Renal cortical epithelial cell (primary cell): ENCODE results near the gene PDE11A. TPM values are rescaled to one million over a fixed set of nuclear protein-coding genes. Genes with fewer than 3 reads are reported as not detected.
"Not testable (repeated sequence)": the region's sequence is repeated elsewhere in the genome, so short reads cannot be mapped to it uniquely, and the experiment has no call there.

Experiments used
- DNase-seq: peaks from one replicate; pipeline ENCODE4 v3.0.0-alpha.2; 2011; ENCODE audit warnings: low read depth
- total RNA-seq: library from RNA; depleted of rRNA; stranded (reverse); fragments of >200 nt; gene quantifications from 2 replicates; pipeline ENCODE4 v1.2.3, GENCODE V29; 2014

PDE11A gene
- total RNA-seq, 1 donor from 2014 or later, result 5.8 TPM

DNA sequence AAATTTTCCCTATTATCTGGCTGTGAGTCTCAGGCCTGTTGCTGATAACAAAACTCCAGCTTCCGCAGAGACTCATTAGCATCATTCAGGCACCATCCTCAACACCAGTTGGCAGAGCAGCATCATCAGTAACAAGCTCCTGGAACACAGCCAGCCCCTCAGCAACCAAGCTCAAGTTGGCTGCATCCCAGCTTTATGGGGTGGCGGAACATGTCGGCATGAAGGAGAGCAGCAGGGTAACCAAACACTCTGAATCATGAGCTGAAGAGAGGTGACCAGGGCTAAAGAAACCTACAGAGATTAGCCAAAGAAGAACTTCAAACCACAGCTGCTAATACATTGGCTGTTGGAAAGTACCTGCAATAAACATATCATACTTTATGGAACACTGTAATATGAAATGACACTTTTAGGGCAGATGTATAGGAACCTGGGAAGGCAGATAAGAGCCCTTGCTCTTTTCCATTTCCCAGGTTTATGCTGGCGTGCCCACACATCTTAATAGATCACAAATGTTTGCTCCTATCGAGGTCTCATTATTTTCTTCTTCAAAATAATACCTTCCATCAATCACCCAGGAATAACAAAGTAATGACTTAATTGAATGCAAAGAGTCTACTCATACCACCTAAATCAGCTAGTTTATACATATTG lies 63.8 kb downstream of the PDE11A start:
- DNase-seq, result peak; percentile 83

DNA sequence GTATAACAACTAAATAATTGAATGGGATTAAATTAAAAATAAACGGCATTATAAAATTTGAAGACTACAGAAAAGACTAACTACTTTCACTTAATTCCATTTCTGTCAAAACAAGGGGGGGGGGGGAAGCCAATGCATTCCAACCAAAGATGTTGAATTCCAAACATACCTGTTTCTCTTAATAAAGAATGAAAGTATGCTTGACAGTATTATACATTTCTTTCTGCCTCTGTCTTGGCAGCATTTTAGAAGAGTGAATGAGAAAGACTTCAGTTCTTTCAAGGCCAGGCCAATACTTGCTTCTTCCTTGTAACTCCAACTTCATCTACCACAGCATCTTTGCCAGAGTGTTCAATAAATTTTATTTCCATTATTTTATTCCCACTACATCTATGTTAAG lies 65.9 kb downstream of the PDE11A start:
- peak; percentile 35 for DNase-seq

DNA sequence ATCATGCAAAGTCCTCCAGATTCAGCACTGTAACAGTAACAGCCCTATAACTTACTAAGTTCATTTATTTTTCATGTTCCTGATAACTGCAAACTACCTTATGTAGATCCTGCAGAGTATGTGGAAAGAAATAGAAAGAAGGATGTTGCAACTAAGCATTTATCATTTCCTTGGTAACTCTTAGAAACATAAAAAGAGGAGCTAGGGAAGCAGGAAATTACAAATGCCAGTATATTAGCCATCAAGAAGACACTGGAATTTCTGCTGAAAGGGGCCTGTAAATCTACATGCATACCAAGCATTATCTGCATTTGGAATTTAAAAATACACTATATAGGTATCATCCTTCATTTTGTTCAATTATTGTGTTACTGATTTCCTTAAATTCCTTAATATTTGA lies 66.8 kb downstream of the PDE11A start:
- DNase-seq, result peak; percentile 22

DNA sequence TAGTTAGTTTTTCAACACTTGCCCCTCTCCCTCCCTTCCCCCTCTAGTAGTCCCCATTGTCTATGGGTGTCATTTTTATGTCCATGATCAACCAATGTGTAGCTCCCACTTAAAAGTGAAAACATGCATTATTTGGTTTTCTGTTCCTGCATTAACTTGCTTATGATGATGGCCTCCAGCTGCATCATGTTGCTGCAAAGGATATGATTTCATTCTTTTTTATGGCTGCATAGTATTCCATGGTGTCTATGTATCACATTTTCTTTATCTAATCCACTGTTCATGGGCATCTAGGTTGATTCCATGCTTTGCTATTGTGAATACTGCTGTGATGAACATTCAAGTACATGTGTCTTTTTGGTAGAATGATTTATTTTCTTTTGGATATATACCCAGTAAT lies 70.5 kb downstream of the PDE11A start:
- DNase-seq, result no peak

DNA sequence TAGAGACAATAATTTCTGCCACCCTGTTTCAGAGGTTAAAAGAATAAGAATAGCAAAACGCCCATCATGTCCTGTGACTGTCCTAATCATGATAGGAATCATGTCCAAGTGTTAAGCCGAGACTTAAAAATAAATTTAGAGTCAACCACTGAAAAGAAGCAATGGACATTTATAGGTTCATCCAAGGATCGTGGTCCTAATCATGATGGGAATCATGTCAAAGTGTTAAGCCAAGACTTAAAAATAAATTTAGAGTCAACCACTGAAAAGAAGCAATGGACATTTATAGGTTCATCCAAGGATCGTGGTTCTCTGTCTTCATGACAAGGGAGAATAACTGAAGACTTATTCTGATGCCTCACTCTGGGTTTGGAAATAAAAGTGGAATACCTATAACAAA lies 73.6 kb downstream of the PDE11A start:
- no peak for DNase-seq

DNA sequence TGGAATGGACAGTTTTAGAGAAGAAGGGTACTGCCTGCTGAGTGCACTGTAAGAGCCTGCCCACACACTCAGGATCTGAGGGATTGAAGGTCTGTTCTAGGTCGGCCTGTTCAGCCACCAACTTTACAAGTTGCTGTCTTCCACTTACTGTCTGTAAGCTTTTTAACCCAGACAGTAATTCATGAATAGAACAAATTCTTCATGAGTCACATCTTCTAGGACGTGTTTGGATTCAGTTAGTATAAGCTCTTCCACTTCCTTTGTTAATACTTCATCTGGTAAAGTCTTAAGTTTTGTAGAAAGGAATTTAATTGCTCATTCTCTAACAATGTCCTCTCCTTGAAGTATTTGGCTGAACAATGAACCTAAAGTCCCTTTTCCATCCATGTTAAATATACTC lies 74.6 kb downstream of the PDE11A start:
- DNase-seq, result peak; percentile 96

DNA sequence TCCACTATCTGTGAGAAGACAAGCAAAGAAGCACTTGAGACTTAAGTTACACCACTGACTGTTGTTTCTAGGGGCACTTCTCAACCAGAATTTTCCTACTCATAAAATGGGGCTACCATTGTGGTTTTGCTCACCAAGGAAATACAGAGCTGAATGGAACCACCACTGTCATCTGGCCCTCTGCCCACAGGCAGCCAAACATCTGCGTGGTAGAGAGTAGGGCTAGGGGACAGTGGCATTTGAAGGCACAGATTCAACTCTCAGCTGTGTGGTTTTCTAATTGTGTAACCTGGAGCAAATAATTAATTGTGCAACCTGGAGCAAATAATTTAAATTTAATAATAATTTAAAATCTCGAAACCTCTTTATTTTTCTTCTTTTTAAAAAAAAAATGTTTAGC lies 79.6 kb downstream of the PDE11A start:
- no peak for DNase-seq

DNA sequence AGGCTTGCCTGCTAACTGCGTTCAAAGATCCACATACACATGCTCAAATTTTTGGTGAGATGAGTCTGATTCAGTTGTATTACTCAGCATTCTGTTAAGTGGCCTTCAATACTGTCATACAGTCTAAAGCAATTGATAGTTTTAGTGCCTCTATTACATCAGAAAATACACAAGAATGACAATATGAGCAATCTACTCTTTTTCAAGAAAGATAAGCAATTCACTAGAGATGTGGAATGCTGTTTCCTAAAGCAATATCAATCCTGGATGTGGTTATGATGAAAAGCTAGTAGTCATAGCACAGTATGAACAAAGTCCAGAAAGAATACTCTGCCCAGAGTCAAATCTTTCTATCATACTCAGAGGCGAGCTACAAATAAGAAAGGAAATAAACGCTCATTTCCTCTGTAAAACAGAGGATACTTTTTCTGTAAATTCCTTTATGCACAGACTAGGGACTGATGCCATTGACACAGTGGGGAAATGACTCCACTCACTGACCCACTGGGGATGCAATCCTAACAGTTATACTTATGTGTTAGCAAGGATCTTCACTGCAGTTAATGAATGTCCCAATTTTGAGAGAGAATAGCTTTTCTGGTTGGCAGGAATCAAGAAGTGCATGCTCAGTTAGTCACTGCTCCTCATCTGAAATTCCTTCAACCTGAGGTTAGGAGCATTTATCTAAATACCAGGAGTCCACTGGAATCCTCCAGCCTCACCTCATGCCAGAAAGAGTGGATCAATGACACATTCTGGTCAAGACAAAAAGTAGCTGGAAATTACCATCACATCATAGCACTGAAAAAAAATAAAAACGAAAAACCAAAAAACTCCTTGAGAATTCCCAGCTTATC lies 83.3 kb downstream of the PDE11A start:
- peak; percentile 93 for DNase-seq

DNA sequence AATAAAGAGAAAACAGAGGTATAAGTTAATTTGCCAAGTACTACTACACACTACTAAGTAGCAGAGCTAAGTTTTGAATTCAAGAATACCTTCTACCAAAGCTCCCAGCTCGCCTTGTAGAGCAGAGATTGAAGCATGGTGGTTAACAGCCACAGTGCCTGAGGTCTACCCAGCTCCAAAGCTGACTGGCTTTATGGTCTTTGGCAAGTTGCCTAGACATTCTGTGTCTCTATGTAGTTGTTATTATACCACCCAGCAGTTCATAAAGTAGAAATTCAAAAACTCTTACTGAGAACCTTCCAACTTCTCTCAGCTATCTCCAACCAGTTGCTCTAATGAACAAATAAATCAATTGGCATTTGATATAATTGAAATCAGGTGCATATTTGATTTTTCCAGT lies 87.8 kb downstream of the PDE11A start:
- DNase-seq, result peak; percentile 83

DNA sequence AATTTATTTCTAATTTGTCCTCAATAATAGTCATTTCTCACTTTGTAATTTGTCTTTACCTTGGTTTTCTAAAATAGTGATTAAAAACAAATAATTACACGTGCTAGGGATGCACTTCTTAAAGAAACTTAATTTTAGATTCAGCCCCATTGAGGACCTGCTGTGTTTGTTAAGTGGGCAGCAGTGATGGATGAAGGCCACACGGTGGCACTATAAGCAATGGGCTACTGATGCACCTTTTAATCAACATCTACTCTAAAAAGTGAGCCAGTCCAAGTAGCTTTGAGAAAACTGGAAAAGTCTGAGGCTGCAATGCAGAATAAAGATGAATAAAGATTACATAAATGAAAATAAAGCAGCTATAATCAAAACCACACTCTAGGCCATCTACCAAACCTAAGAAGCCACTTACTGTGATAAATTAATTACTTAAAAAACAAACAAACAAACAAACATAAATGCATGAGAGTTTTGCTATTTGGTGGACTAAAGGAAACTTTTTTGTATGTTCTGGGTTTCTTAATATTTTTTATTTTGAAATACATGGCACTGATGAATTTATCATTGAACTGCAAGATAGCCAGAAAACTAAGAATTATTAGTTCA lies 89.3 kb downstream of the PDE11A start:
- peak; percentile 72 for DNase-seq

DNA sequence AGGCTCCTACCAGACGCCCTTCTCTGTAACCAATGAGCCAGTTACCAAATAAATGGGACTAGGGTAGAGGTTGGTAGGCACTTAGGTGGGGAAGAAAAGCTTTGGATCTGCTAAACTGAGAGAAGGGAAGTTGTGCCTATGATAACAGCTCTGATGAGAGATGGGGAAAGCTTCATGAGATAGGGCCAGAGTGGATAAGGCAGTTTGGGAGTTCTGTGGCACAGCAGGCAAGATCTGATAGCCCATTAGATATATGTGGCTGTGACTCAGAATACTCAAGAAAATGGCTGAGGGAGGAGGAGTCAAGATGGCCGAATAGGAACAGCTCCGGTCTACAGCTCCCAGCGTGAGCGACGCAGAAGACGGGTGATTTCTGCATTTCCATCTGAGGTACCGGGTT lies 99.8 kb downstream of the PDE11A start:
- no peak for DNase-seq

DNA sequence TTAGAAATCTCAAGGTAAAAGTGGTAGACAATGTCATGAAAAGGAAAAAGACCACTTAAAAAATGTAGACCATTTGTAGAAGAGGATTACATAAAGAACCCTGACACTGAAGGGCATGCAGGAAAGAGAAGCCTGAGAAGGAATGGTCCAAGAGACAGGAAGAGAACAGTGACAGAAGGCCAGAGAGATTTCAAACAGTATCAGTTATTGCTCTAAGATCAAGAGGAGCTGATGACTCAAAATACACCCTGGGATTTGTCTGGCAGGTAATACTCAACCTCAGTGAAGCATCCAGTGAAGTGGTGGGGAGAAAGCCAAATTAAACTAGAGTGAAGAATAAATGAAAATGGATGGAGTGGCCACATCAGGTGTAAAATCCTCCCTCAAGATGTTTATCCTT lies 100.5 kb downstream of the PDE11A start:
- DNase-seq, result no peak

DNA sequence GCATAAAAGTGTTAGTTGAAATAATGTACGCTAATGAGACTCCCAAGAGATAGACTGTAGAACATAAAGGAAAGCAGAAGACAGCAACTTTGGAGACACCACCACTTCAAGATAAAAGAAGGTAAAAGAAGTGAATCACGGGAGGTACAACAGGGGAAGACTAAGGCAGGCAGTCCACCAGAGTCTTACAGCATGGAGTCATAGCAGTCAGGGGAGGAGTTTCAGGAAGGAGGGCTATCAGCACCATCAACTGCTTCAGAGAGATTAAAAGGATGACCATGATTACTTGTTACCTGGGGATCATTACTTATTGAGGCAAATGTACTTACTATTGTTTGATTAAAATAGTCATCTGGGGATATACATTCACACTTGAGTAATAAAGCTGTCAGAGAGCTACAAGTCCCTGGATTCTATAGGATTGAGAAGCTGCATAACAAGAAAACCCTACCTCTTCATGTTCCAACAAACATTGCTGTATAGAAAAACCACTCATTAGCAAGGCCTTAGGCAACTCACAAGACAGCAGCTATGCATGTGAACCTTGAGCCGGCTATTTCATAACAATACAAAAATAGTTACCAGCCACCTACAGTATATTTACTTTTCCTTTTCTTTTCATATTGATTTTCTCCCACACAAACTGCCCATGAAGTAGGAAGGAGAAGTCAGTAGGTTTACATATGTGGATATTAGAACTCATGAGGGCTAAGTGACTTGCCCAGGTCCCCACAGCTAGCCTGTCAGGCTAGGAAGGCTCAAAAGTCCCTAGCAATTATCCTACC lies 101.7 kb downstream of the PDE11A start:
- peak; percentile 7 for DNase-seq

DNA sequence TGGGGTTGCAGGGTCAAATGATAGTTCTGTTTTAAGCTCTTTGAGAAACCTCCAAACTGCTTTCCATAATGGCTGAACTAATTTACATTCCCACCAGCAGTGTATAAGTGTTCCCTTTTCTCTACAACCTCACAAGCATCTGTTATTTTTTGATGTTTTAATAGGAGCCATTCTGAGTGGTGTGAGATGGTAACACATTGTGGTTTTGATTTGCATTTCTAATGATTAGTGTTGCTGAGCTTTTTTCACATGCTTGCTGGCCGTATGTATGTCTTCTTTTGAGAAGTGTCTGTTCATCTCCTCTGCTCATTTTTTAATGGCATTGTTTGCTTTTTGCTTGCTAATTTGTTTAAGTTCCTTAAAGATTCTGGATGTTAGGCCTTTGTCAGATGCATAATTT lies 107.7 kb downstream of the PDE11A start:
- no peak for DNase-seq

DNA sequence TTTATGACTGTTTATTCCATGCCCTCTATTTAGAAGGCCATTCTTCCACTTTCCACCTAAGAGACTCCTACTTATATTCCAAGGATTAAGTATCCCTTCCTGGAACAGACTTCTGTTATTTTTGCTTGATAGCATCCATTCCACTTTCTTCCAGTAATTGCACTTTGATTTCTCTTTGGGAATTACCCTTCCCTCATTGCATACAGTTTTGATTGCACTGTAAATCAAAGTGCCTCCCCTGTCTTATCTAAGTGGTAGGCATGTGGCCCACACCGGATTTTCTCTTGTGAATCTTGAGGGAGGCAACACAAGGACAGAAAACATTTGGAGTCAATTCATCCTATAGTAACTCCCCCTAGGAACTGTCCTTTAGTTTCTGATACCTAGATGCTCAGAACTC lies 120.4 kb downstream of the PDE11A start:
- no peak for DNase-seq

DNA sequence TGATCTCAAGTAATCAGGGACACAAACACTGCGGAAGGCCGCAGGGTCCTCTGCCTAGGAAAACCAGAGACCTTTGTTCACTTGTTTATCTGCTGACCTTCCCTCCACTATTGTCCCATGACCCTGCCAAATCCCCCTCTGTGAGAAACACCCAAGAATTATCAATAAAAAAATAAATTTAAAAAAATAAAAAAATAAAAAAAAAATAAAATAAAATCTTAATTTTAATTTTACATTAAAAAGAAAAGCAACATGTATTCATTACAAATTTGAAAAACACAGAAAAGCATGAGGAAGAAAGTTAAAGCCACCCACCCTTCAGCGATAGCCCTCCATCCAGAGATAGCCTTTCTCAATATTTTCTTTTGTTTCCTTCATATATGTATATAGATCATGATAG lies 125.0 kb downstream of the PDE11A start:
- DNase-seq, result not testable (repeated sequence)

DNA sequence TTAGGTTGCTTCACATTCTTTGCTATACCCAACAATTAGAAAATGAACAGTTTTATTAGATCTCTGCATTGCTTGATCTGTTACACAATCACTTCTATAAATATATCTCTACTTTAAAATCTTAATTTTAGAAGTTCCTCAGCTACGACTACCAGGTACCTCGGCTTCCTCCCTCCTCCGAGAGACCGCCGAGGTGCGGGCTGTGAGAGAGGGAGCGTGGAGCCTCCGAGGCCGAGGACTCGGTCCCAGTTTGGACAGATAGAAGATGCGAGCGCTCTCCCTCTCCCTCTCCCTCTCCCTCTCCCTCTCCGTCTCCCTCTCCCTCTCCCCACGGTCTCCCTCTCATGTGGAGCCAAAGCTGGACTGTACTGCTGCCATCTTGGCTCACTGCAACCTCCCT lies 128.0 kb downstream of the PDE11A start:
- DNase-seq, result not testable (repeated sequence)

DNA sequence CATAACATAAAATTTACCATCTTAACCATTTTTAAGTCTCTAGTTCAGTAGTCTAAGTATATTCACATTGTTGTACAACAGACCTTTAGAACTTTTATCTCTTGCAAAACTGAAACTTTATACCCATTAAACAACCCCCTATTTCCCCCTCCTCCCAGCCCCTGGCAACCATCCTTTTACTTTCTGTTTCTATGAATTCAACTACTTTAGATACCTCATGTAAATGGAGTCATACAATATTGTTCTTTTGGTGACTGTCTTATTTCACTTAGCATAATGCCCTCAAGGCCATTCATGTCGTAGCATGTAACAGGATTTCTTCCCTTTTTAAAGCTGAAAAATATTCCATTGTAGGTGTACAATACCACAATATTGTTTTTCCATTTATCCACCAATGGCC lies 129.8 kb downstream of the PDE11A start:
- DNase-seq, result no peak

DNA sequence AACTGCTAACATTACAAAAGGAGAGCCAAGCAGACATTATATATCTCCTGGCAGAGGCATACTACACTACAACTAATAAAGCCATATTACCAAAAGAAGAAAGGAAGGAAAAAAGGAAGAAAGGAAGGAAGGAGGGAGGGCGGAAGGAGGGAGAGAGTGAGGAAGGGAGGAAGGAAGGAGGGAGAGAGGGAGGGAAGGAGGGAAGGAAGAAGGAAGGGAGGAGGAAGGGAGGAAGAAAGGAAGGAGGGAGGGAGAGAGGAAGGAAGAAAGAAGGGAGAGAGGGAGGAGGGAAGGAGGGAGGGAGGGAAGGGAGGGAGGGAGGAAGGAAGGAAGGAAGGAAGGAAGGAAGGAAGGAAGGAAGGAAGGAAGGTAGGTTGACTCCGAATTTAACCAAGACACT lies 133.4 kb downstream of the PDE11A start:
- DNase-seq, result no peak

DNA sequence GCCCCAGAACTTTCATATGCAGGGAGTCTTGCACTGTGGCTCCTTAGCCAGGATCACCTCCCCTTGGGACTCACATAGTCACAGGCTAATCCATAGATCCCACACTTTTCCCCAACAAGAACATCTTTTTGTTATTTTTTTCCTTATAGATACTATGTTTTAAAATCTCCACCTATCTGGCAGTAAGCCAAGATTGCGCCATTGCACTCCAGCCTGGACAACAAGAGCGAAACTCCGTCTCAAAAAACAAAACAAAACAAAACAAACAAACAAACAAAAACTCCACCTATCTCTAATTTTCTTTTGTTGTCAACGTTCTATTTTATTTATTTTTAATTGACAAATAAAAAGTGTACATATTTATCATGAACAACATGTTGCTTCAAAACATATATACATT lies 141.7 kb downstream of the PDE11A start:
- DNase-seq, result no peak

DNA sequence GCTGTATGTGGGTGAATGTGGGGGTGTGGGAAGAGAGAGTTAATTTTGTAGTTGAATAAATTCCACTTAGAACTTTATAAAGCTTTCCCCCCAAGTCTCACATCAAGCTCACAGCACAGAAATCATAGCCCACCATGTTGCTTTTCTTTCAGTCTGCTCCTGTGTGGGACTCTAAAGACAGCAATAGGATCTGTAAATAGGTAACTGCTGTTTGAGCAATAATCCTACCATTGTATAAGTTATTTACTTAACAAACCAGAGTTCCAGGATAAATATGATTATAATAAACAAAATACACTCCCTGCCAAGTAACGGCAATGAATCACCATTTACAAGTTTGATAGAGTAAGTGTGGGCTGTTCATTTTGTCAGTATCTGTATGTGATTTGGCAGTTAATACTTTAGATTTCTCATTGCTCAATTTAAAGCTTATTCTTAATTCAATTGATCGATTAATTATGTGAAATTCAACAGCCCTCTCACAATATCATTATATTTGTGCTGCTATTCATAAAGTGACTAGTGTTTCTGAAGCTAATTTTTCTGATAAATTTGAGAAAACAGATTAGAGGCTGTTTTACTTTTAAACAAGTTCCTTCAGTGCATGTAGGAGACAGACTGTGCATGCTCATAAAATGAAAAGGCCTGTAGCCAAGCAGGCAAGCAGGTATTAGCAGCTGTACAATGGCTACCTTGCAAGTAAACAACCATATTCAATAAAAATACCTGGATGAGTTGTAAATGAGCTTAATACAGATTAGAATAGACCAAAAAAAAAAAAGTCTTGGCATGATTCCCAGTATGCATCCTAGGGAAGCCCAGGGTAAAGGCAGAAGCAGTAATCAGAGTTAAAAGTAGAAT lies 142.7 kb downstream of the PDE11A start:
- no peak for DNase-seq
